Neural crest cell (in vitro differentiated cells): ENCODE data around the gene TENM3. TPM values are rescaled to one million over a fixed set of nuclear protein-coding genes. Genes with fewer than 3 reads are reported as not detected.

Source experiments
- DNase-seq: peaks from one replicate; pipeline ENCODE4 v3.0.0; 2021; ENCODE audit warnings: low read depth, mixed read lengths, low spot score
- H3K27ac Mint-ChIP-seq: one replicate; pipeline ENCODE4 v1.8.0; 2021; ENCODE audit warnings: mild to moderate bottlenecking, mixed read lengths; ENCODE audit not compliant: unreplicated experiment
- H3K27me3 Mint-ChIP-seq: 2 replicates; pipeline ENCODE4 v1.8.0; 2021; ENCODE audit warnings: low read depth, mild to moderate bottlenecking, mixed read lengths
- H3K36me3 Mint-ChIP-seq: 2 replicates; pipeline ENCODE4 v1.8.0; 2021; ENCODE audit warnings: low read depth, mild to moderate bottlenecking, mixed read lengths
- H3K4me1 Mint-ChIP-seq: 2 replicates; pipeline ENCODE4 v1.8.0; 2021; ENCODE audit warnings: mixed read lengths
- H3K4me3 Mint-ChIP-seq: one replicate; pipeline ENCODE4 v1.8.0; 2021; ENCODE audit warnings: mild to moderate bottlenecking, mixed read lengths
- H3K9me3 Mint-ChIP-seq: 2 replicates; pipeline ENCODE4 v1.8.0; 2021; ENCODE audit warnings: mixed read lengths
- total RNA-seq: library from RNA; stranded (reverse); gene quantifications from 2 replicates; pipeline ENCODE4 v1.2.1, GENCODE V29; 2021
- TF ChIP-seq, protein P1 (sequence below): fragments of 200-600 bp; sonication (generic); conservative IDR thresholded peaks from 2 replicates; pipeline ENCODE4 v1.5.0; 2021; ENCODE audit warnings: antibody characterized with exemption, mild to moderate bottlenecking

TENM3 gene
- total RNA-seq, 1 donor from 2014 or later = 43.9 TPM

DNA sequence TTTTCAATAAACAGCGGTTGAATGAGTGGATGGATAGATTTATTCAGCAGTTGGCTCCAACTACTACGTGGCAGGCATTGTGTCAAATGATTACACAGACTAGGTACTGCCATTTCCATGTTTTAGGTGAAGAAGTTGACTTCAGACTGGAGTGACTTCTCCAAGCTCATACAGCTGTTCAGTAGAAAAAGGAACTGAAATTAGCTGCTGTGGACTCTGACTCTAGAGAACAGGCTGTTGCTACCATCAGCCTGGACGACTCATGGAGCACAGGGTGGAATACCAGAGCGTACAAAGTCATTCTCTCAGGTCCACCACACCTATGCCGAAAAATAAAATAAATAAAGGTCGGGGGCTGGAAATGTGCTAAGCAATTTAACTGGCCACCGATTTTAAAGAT lies 45.3 kb downstream of the TENM3 start:
- Mint-ChIP-seq H3K4me1 (no peaks in the 10 kb centered on the region), H3K36me3 (peaks cover 8% of the 10 kb centered on the region), H3K27me3 (no peaks in the 10 kb centered on the region), H3K9me3 (no peaks in the 10 kb centered on the region), H3K4me3 (no peak overlapping the region), H3K27ac (no peak overlapping the region)
- no peak for DNase-seq
- TF ChIP-seq, protein P1, sequence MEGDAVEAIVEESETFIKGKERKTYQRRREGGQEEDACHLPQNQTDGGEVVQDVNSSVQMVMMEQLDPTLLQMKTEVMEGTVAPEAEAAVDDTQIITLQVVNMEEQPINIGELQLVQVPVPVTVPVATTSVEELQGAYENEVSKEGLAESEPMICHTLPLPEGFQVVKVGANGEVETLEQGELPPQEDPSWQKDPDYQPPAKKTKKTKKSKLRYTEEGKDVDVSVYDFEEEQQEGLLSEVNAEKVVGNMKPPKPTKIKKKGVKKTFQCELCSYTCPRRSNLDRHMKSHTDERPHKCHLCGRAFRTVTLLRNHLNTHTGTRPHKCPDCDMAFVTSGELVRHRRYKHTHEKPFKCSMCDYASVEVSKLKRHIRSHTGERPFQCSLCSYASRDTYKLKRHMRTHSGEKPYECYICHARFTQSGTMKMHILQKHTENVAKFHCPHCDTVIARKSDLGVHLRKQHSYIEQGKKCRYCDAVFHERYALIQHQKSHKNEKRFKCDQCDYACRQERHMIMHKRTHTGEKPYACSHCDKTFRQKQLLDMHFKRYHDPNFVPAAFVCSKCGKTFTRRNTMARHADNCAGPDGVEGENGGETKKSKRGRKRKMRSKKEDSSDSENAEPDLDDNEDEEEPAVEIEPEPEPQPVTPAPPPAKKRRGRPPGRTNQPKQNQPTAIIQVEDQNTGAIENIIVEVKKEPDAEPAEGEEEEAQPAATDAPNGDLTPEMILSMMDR = no peak

DNA sequence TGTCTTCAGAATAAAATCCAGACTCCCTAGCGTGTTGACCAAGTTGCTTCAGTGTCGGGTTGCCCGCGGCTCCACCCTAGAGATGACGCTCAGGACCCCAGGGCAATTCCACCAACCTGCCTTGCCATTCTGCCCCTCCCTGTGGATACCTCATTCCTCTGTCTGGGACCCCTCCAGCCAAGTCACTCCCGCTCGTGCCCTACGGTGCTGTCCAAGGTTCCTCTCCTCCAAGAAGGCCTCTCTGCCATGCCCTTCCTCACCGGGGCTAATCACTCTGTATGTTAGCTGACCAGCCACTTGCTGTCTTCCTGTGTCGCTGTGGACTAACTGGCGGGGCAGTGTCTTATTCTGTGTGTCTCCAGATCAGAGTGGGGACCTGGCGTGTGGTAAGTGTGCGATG lies 46.6 kb downstream of the TENM3 start:
- DNase-seq = no peak
- Mint-ChIP-seq H3K36me3 (peaks cover 8% of the 10 kb centered on the region), H3K9me3 (no peaks in the 10 kb centered on the region), H3K4me1 (no peaks in the 10 kb centered on the region), H3K27me3 (no peaks in the 10 kb centered on the region), H3K27ac (peak overlapping the region; percentile 54), H3K4me3 (no peak overlapping the region)
- TF ChIP-seq, protein P1 = no peak

DNA sequence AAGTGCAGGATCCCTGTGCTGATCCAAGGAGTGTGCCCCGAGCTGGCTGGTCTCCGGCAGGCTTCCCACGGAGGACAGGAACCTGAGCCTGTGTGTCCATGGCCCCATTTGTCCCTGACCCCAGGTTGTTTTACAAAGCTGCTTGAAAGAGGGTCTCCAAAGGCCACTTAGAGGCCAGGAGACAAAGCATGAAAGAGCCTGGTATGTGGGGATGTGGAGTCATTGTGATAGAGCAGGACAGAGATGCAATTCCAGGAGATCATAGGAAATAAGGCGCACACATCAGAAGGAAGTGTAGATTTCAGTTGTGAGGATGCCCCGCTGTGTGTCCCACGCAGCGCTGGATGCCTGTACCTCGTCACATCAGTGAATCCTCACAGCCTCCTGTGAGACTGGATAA lies 48.0 kb downstream of the TENM3 start:
- Mint-ChIP-seq H3K9me3 (no peaks in the 10 kb centered on the region), H3K4me3 (no peak overlapping the region), H3K36me3 (peaks cover 5% of the 10 kb centered on the region), H3K27me3 (no peaks in the 10 kb centered on the region), H3K4me1 (no peaks in the 10 kb centered on the region), H3K27ac (peak overlapping the region; percentile 43)
- DNase-seq = no peak
- TF ChIP-seq, protein P1 = no peak

DNA sequence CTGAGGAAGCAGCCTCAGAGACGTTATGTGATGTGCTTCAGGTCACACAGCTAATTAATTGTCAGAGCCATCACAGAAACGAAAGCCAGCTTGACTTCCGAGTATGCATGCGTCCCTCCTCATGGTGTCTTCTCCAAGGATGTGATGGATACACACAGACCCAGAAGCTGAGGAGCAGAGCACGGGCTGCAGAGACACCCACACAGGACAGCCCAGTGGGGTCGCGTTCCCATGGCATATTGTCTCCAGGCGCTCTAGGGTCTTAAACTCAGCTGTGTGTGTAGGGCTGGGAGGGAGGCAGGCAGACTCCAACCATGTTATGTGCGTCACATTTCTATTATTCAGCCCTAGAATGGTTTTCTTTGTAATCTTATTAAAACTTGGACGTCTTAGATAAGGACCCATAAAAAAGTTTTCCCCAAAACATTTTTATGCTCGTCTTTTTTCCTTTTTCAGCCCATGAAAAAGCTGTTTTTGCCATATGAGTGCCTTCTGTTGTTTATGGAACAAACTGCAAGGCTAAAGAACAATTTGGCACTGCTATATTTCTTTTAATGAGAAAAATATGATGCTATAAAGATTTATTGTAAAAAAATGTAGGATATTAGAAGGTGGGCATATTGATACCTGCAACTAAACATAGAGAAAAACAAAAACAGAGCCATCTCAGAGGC lies 48.5 kb downstream of the TENM3 start:
- Mint-ChIP-seq H3K27ac (no peak overlapping the region), H3K9me3 (no peaks in the 10 kb centered on the region), H3K27me3 (no peaks in the 10 kb centered on the region), H3K4me3 (no peak overlapping the region), H3K4me1 (no peaks in the 10 kb centered on the region), H3K36me3 (peaks cover 3% of the 10 kb centered on the region)
- TF ChIP-seq, protein P1 = no peak
- no peak for DNase-seq

DNA sequence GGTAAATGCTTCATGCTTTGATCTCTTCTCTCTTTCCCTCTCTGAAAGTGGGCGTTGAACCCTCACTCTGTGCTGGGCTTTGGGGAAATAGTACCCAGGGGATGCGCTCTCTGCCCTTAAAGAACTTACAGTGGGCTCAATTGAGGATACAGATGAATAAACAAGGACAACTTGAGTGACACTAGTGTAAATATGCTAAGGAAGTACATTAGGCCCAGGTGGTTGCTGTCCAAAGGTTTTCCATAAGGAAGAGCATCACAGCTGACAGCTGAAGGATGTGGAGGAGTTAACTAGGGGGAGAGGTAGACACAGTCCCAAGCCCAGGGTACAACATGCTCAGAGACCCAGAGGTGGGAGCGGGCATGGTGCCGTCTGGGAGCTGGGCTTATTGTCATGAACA lies 49.4 kb downstream of the TENM3 start:
- DNase-seq = no peak
- no peaks in the 10 kb centered on the region for H3K27me3 Mint-ChIP-seq
- H3K9me3 Mint-ChIP-seq = no peaks in the 10 kb centered on the region
- TF ChIP-seq, protein P1 = no peak
- no peak overlapping the region for H3K27ac Mint-ChIP-seq
- H3K4me1 Mint-ChIP-seq = no peaks in the 10 kb centered on the region
- peaks cover 3% of the 10 kb centered on the region for H3K36me3 Mint-ChIP-seq
- no peak overlapping the region for H3K4me3 Mint-ChIP-seq
